GM12878 (cell line): ENCODE results near the gene ARMC9. TPM values are rescaled to one million over a fixed set of nuclear protein-coding genes. Genes with fewer than 3 reads are reported as not detected.

ENCODE experiments used
- ATAC-seq: fragments of 200-7000 bp; cut with Tn5 transposase; 3 replicates; pipeline ENCODE4 v1.9.1; 2020; ENCODE audit warnings: mild to moderate bottlenecking, moderate library complexity
- BruUV-seq: library from RNA; stranded (reverse); fragments of 400-500 nt; replicated peaks from 2 replicates; lab custom pipeline; 2021; lab: Mats Ljungman, UMichigan
- CTCF ChIA-PET: fragments of 300-600 bp; sonication (Branson Sonifier 250); formaldehyde crosslinking; extraction: SDS; loops from one replicate; lab custom pipeline; 2021; ENCODE audit warnings: inconsistent platforms; lab: Yijun Ruan, JAX
- POLR2A ChIA-PET: fragments of 350-600 bp; formaldehyde crosslinking; extraction: SDS; loops from one replicate; lab custom pipeline; 2021; ENCODE audit warnings: inconsistent platforms; lab: Charles Lee
- RAD21 ChIA-PET: fragments of 300-600 bp; sonication (Branson Sonifier 250); formaldehyde crosslinking; loops from one replicate; lab custom pipeline; 2023; ENCODE audit warnings: antibody characterized with exemption; ENCODE audit not compliant: unreplicated experiment; lab: Charles Lee
- SMC1A ChIA-PET: fragments of 300-600 bp; sonication (Branson Sonifier 250); formaldehyde crosslinking; loops from one replicate; lab custom pipeline; 2023; ENCODE audit not compliant: unreplicated experiment, uncharacterized antibody; lab: Charles Lee
- DNase-seq: peaks from one replicate; pipeline ENCODE4 v3.0.0-alpha.2; 2011; ENCODE audit warnings: low read depth, low spot score
- FAIRE-seq: peaks from 3 replicates; lab custom pipeline; 2011; peaks lifted over from hg19 to GRCh38; lab: Jason Lieb, UNC
- H2AFZ ChIP-seq: 2 replicates; pipeline ENCODE4 v1.6.0; 2011; ENCODE audit warnings: low read depth, low read length, control low read depth; ENCODE audit not compliant: control insufficient read depth
- H3K27ac ChIP-seq: 2 replicates; pipeline ENCODE4 v1.5.1; 2011; ENCODE audit warnings: control low read depth; ENCODE audit not compliant: control insufficient read depth, insufficient read depth
- H3K27me3 ChIP-seq, 2 experiments: replicated peaks in 1 of 2; 2 replicates each; pipeline versions ENCODE4 v1.6.0 to v1.6.1; 2011; ENCODE audit warnings: low read length in 1 of 2; ENCODE audit not compliant: control insufficient read depth in 2 of 2, insufficient read depth in 2 of 2
- H3K36me3 ChIP-seq, 2 experiments: 2 replicates each; pipeline ENCODE4 v1.5.1; 2011; ENCODE audit warnings: low read length in 1 of 2; ENCODE audit not compliant: control insufficient read depth in 2 of 2, insufficient read depth in 2 of 2
- H3K4me1 ChIP-seq: 2 replicates; pipeline ENCODE4 v1.6.1; 2011; ENCODE audit warnings: mild to moderate bottlenecking, low read length, moderate library complexity, mixed read lengths; ENCODE audit not compliant: control insufficient read depth, insufficient read depth
- H3K4me2 ChIP-seq: 2 replicates; pipeline ENCODE4 v1.6.0; 2011; ENCODE audit warnings: control low read depth; ENCODE audit not compliant: control insufficient read depth, insufficient read depth
- H3K4me3 ChIP-seq: fragments of 200-600 bp; sonication (generic); 2 replicates; pipeline ENCODE4 v1.5.1; 2016
- H3K79me2 ChIP-seq: 2 replicates; pipeline ENCODE4 v1.6.0; 2011; ENCODE audit warnings: low read length; ENCODE audit not compliant: control insufficient read depth, insufficient read depth
- H3K9ac ChIP-seq: 2 replicates; pipeline ENCODE4 v1.8.0; 2011; ENCODE audit warnings: low read length, control low read depth, mixed read lengths; ENCODE audit not compliant: control insufficient read depth, insufficient read depth
- H3K9me3 ChIP-seq: replicated peaks from 3 replicates; pipeline ENCODE4 v1.5.1; 2011; ENCODE audit warnings: mild to moderate bottlenecking, low read length; ENCODE audit not compliant: control insufficient read depth, insufficient read depth
- H4K20me1 ChIP-seq: 2 replicates; pipeline ENCODE4 v1.6.0; 2011; ENCODE audit not compliant: control insufficient read depth, insufficient read depth
- ASH2L ChIP-seq: fragments of 300-600, 200-600 bp; sonication (generic); IDR thresholded peaks from 2 replicates; pipeline ENCODE4 v1.6.1; 2017; ENCODE audit warnings: low read depth, mild to moderate bottlenecking, borderline replicate concordance
- BHLHE40 ChIP-seq, 2 experiments: fragments of 450-650 bp in 1 of 2; IDR thresholded peaks; 2 replicates each; pipeline ENCODE4 v1.6.1; 2011 to 2017; ENCODE audit warnings: low read depth in 2 of 2, borderline replicate concordance in 1 of 2, improper control_type of control experiment in 1 of 2, low read length in 1 of 2, mild to moderate bottlenecking in 1 of 2
- FOXK2 ChIP-seq: fragments of 450-650 bp; IDR thresholded peaks from 2 replicates; pipeline ENCODE4 v1.6.1; 2017; ENCODE audit warnings: mild to moderate bottlenecking, moderate library complexity
- RAD51 ChIP-seq: fragments of 450-650 bp; IDR thresholded peaks from 2 replicates; pipeline ENCODE4 v1.6.1; 2016; ENCODE audit warnings: moderate library complexity, mild to moderate bottlenecking, inconsistent platforms
- RELA ChIP-seq: fragments of 450-650 bp; IDR thresholded peaks from 2 replicates; pipeline ENCODE4 v1.8.0; 2014; ENCODE audit warnings: borderline replicate concordance; ENCODE audit not compliant: partially characterized antibody
- RUNX3 ChIP-seq: IDR thresholded peaks from 2 replicates; pipeline ENCODE4 v1.6.1; 2012; ENCODE audit warnings: low read length, inconsistent platforms
- SP1 ChIP-seq: IDR thresholded peaks from one replicate; pipeline ENCODE4 v1.6.1; 2011; ENCODE audit warnings: low read depth, low read length
- SPI1 ChIP-seq: IDR thresholded peaks from 2 replicates; pipeline ENCODE4 v1.6.1; 2011; ENCODE audit warnings: low read depth, mild to moderate bottlenecking, low read length, moderate library complexity, borderline replicate concordance; ENCODE audit not compliant: insufficient read depth
- TBL1XR1 ChIP-seq: IDR thresholded peaks from 2 replicates; pipeline ENCODE4 v1.6.1; 2012; ENCODE audit warnings: low read depth, low read length, improper control_type of control experiment
- ZNF207 ChIP-seq: fragments of 450-650 bp; IDR thresholded peaks from 2 replicates; pipeline ENCODE4 v1.6.1; 2014; ENCODE audit warnings: antibody characterized with exemption, mild to moderate bottlenecking, borderline replicate concordance
- ZNF217 ChIP-seq: fragments of 450-650 bp; IDR thresholded peaks from 2 replicates; pipeline ENCODE4 v1.6.1; 2017; ENCODE audit warnings: antibody characterized with exemption, mild to moderate bottlenecking
- ZSCAN29 ChIP-seq: fragments of 450-650 bp; IDR thresholded peaks from 2 replicates; pipeline ENCODE4 v1.6.1; 2017; ENCODE audit warnings: mild to moderate bottlenecking, moderate library complexity
- WGBS: methylation state at CpG from one replicate; pipeline ENCODE4 v1.1.6; 2016; ENCODE audit warnings: low lambda C conversion rate; ENCODE audit not compliant: insufficient replicate concordance, insufficient coverage; ENCODE audit errors: missing lambda C conversion rate; 5-methylcytosine and 5-hydroxymethylcytosine counted together
- in situ Hi-C: fragments of 300-500 bp; cut with MboI; formaldehyde crosslinking; loops from 9 replicates; pipeline ENCODE4 v1.14.3; 2018; ENCODE audit warnings: mixed read lengths
- intact Hi-C: fragments of 100-400 bp; cut with micrococcal nuclease; formaldehyde crosslinking; loops from one replicate; pipeline ENCODE4 v1.14.2; 2022; ENCODE audit not compliant: unreplicated experiment
- polyA plus RNA-seq, 11 experiments: library from polyadenylated mRNA; depleted of rRNA in 4 of 11; unstranded in 6 of 11; stranded (reverse) in 5 of 11; fragments of >200 nt; fragmentation: Nextera tagmentation in 4 of 11; fragmentation: Illumina TruSeq in 1 of 11; extraction: Ambion mirVana in 4 of 11; extraction: Trizol in 1 of 11; gene quantifications; 1 replicate in 1 of 11; 2 replicates in 10 of 11; pipeline versions ENCODE4 v1.2.1 to v1.2.3, GENCODE V29; 2011 to 2016; ENCODE audit warnings: inconsistent platforms in 2 of 11, missing spikeins in 2 of 11, low read depth in 1 of 11
- total RNA-seq, 4 experiments: library from RNA; depleted of rRNA in 3 of 4; stranded (reverse); fragments of >200 nt in 3 of 4; fragmentation: Illumina TruSeq in 1 of 4; extraction: Trizol in 1 of 4; gene quantifications; 2 replicates each; pipeline versions ENCODE4 v1.2.1 to v1.2.3, GENCODE V29; 2013 to 2021
- TF ChIP-seq, protein P1 (sequence below): fragments of 450-650 bp; IDR thresholded peaks from 2 replicates; pipeline ENCODE4 v1.6.1; 2016; ENCODE audit warnings: mild to moderate bottlenecking, moderate library complexity, borderline replicate concordance
- TF ChIP-seq, protein P2 (sequence below): IDR thresholded peaks from 2 replicates; pipeline ENCODE4 v1.6.1; 2011; ENCODE audit warnings: borderline replicate concordance, low read depth, mild to moderate bottlenecking, moderate library complexity, mixed read lengths, low read length; ENCODE audit not compliant: insufficient read depth; ENCODE audit errors: extremely low read length
- TF ChIP-seq, protein P3 (sequence below): fragments of 450-650 bp; IDR thresholded peaks from 2 replicates; pipeline ENCODE4 v1.6.1; 2017; ENCODE audit warnings: low read depth, mild to moderate bottlenecking, moderate library complexity

ARMC9 gene
- total and polyA plus RNA-seq, 10 of the 15 experiments (the other 5 are each of a cell fraction or from before 2014, with no cell fraction given), result 3.8 to 21.8 (median 10.4) TPM

DNA sequence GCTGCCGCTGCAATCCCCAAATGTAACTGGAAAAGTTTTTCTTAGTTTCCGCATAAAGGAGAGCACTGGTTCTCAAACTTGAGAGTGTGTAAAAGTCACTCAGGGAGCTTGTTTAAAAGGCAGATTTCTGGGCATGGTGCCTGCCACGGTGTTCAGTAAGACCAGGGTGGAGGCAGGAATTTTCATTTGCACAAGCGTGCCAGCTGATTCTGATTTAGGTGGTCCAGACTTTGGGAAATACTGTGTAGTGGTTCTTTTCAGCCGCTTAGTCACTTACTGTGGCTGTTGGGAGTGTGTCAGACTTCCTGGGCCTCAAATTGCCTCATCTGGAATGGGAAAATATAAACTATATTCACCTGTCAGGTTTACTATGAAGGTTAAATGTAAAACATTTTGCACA, 788 bp downstream of the ARMC9 start (continued):
- TF ChIP-seq TBL1XR1 (no peak), BHLHE40 (IDR thresholded peaks at IDR 0.05; ENCODE audit: borderline replicate concordance in 1 of 2, low read depth in 2 of 2, low read length in 1 of 2) (no peak)
- TF ChIP-seq, protein P1, sequence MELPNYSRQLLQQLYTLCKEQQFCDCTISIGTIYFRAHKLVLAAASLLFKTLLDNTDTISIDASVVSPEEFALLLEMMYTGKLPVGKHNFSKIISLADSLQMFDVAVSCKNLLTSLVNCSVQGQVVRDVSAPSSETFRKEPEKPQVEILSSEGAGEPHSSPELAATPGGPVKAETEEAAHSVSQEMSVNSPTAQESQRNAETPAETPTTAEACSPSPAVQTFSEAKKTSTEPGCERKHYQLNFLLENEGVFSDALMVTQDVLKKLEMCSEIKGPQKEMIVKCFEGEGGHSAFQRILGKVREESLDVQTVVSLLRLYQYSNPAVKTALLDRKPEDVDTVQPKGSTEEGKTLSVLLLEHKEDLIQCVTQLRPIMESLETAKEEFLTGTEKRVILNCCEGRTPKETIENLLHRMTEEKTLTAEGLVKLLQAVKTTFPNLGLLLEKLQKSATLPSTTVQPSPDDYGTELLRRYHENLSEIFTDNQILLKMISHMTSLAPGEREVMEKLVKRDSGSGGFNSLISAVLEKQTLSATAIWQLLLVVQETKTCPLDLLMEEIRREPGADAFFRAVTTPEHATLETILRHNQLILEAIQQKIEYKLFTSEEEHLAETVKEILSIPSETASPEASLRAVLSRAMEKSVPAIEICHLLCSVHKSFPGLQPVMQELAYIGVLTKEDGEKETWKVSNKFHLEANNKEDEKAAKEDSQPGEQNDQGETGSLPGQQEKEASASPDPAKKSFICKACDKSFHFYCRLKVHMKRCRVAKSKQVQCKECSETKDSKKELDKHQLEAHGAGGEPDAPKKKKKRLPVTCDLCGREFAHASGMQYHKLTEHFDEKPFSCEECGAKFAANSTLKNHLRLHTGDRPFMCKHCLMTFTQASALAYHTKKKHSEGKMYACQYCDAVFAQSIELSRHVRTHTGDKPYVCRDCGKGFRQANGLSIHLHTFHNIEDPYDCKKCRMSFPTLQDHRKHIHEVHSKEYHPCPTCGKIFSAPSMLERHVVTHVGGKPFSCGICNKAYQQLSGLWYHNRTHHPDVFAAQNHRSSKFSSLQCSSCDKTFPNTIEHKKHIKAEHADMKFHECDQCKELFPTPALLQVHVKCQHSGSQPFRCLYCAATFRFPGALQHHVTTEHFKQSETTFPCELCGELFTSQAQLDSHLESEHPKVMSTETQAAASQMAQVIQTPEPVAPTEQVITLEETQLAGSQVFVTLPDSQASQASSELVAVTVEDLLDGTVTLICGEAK, result no peak
- TF ChIP-seq, all 136 proteins: peak for 0

DNA sequence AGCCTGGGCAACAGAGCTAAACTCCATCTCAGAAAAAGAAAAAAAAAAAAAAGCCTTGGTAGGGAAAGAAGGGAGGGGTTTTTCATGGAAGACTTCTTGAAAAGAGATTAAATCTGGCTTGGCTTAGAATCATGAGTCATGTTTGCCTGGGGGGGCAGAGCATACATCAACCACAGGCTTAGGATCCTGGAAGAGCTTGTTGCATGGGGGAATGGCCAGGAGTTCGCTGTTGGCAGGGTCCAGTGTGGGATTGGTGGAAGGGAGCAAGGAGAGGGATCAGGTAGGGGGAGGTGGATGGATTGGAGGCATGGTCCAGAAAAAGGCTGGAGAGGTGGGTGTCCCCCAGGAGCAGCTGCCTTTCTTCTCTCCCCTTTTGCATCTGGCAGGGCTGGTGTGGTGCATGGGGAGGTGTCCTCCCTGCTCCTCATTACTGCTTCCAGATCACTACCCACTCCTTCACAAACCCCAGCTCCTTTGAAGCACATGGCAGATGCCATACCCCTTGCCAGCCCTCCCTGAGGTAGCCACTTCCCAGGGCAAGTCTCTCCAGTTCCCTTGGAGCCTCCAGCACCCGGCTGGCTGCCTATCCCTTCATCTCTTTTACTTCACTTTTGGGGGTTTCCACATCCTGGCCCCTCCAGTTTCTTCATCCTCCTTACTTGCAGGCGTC, 2.5 kb downstream of the ARMC9 start:
- Histone ChIP-seq H4K20me1 (no peaks in the 10 kb centered on the region), H3K79me2 (no peaks in the 10 kb centered on the region), H3K27ac (no peak overlapping the region), H3K9ac (no peak overlapping the region), H3K36me3 (no peaks in the 10 kb centered on the region; a peak in 1 of 4 replicates), H3K4me2 (no peak overlapping the region), H3K4me1 (peaks cover 6% of the 10 kb centered on the region), H3K27me3 (no peaks in the 10 kb centered on the region), H3K4me3 (no peak overlapping the region), H3K9me3 (no peaks in the 10 kb centered on the region), H2AFZ (no peak overlapping the region)
- ChIA-PET POLR2A (interaction anchor here (0.7 kb wide), 2 partner anchors 12 to 49 kb away, joined by 4 read pairs; no protein-coding TSS in a partner anchor), RAD21 (interaction anchor here (1.2 kb wide), 1 partner anchor 56 kb away, joined by 3 read pairs; no protein-coding TSS in a partner anchor), CTCF (interaction anchor here (0.8 to 1.6 kb wide), 2 partner anchors 97 to 377 kb away, joined by 3 to 4 read pairs; no protein-coding TSS in a partner anchor), SMC1A (interaction anchor here (0.8 to 1.2 kb wide), 6 partner anchors 11 to 192 kb away, joined by 3 to 4 read pairs (median 3); no protein-coding TSS in a partner anchor)
- 44% methylated on average over 3 of the region's 3 CpGs for WGBS
- in situ Hi-C loops, result no loop called here
- intact Hi-C loops, result no loop called here
- ATAC-seq (no peak), FAIRE-seq (no peak), DNase-seq (no peak)
- BruUV-seq, result TSS peak; percentile 36
- TF ChIP-seq SPI1 (no peak), FOXK2 (no peak), RELA (no peak), RUNX3 (no peak), ZSCAN29 (no peak), ASH2L (no peak), SP1 (no peak), BHLHE40 (IDR thresholded peaks at IDR 0.05; ENCODE audit: borderline replicate concordance in 1 of 2, low read depth in 2 of 2, low read length in 1 of 2) (no peak), ZNF217 (no peak), RAD51 (no peak), ZNF207 (no peak)
- TF ChIP-seq, protein P2, sequence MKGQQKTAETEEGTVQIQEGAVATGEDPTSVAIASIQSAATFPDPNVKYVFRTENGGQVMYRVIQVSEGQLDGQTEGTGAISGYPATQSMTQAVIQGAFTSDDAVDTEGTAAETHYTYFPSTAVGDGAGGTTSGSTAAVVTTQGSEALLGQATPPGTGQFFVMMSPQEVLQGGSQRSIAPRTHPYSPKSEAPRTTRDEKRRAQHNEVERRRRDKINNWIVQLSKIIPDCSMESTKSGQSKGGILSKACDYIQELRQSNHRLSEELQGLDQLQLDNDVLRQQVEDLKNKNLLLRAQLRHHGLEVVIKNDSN, result no peak
- TF ChIP-seq, protein P3, sequence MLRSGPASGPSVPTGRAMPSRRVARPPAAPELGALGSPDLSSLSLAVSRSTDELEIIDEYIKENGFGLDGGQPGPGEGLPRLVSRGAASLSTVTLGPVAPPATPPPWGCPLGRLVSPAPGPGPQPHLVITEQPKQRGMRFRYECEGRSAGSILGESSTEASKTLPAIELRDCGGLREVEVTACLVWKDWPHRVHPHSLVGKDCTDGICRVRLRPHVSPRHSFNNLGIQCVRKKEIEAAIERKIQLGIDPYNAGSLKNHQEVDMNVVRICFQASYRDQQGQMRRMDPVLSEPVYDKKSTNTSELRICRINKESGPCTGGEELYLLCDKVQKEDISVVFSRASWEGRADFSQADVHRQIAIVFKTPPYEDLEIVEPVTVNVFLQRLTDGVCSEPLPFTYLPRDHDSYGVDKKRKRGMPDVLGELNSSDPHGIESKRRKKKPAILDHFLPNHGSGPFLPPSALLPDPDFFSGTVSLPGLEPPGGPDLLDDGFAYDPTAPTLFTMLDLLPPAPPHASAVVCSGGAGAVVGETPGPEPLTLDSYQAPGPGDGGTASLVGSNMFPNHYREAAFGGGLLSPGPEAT, result no peak
